Body of pancreas (tissue), 4 donors: ENCODE measurements around the gene NPY.

Source experiments
- CTCF ChIP-seq, 7 experiments: fragments of 450-650 bp in 4 of 7; fragments of 200-600 bp in 3 of 7; sonication (generic) in 3 of 7; IDR thresholded peaks; one replicate each; pipeline ENCODE4 v1.5.1; 2016 to 2019; ENCODE audit warnings: antibody characterized with exemption in 7 of 7
- POLR2A ChIP-seq, 3 donors: fragments of 450-650 bp; IDR thresholded peaks; one replicate each; pipeline ENCODE4 v1.6.1; 2016; ENCODE audit warnings: antibody characterized with exemption in 3 of 3, mild to moderate bottlenecking in 2 of 3

GRCh38 chr7:24304494-24305095, 20.6 kb downstream of the NPY start:
- TF ChIP-seq POLR2A (IDR thresholded peaks at IDR 0.05): no peak
- TF ChIP-seq CTCF (IDR thresholded peaks at IDR 0.05): no peak
